Ovary (tissue), 3 donors: Measurements from ENCODE around the gene MYO1H.

ENCODE experiments used
- POLR2A ChIP-seq: fragments of 450-650 bp; IDR thresholded peaks from one replicate; pipeline ENCODE4 v1.6.1; 2017; ENCODE audit warnings: antibody characterized with exemption, mild to moderate bottlenecking, moderate library complexity
- TF ChIP-seq, protein P1 (sequence below), 3 donors: fragments of 450-650 bp in 2 of 3; fragments of 200-600 bp in 1 of 3; IDR thresholded peaks; one replicate each; pipeline versions ENCODE4 v1.5.1 to v1.8.0; 2016 to 2022; ENCODE audit warnings: antibody characterized with exemption in 3 of 3, mild to moderate bottlenecking in 1 of 3
- donor health status: DM: no; HTN: no; CAD: no.

- no peak for TF ChIP-seq POLR2A
- TF ChIP-seq, protein P1, sequence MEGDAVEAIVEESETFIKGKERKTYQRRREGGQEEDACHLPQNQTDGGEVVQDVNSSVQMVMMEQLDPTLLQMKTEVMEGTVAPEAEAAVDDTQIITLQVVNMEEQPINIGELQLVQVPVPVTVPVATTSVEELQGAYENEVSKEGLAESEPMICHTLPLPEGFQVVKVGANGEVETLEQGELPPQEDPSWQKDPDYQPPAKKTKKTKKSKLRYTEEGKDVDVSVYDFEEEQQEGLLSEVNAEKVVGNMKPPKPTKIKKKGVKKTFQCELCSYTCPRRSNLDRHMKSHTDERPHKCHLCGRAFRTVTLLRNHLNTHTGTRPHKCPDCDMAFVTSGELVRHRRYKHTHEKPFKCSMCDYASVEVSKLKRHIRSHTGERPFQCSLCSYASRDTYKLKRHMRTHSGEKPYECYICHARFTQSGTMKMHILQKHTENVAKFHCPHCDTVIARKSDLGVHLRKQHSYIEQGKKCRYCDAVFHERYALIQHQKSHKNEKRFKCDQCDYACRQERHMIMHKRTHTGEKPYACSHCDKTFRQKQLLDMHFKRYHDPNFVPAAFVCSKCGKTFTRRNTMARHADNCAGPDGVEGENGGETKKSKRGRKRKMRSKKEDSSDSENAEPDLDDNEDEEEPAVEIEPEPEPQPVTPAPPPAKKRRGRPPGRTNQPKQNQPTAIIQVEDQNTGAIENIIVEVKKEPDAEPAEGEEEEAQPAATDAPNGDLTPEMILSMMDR (IDR thresholded peaks at IDR 0.05) = no peak
These were observed 2.3 kb upstream of the MYO1H start for GRCh38 chr12:109345428-109345827.
